SK-N-SH treated with all-trans-retinoic acid at 6 μM for 48 hours (cell line): ENCODE data around the gene AMPD3.

Experiments
- ATAC-seq: fragments of 200-7000 bp; cut with Tn5 transposase; 3 replicates; pipeline ENCODE4 v1.9.1; 2020; ENCODE audit warnings: mild to moderate bottlenecking, moderate library complexity
- ARNTL ChIP-seq: fragments of 450-650 bp; formaldehyde crosslinking; IDR thresholded peaks from 2 replicates; pipeline ENCODE4 v1.5.0; 2020; ENCODE audit warnings: low read depth, mild to moderate bottlenecking, moderate library complexity, borderline replicate concordance
- BACH2 ChIP-seq: fragments of 250-450 bp; sonication (Bioruptor Pico); IDR thresholded peaks from 2 replicates; pipeline ENCODE4 v1.9.0; 2021; ENCODE audit warnings: mild to moderate bottlenecking, borderline replicate concordance
- ESRRG ChIP-seq: fragments of 250-450 bp; sonication (Bioruptor Pico); IDR thresholded peaks from 2 replicates; pipeline ENCODE4 v1.6.1; 2021; ENCODE audit warnings: mild to moderate bottlenecking
- GLIS3 ChIP-seq: fragments of 250-450 bp; sonication (Bioruptor Pico); IDR thresholded peaks from 2 replicates; pipeline ENCODE4 v1.5.0; 2020; ENCODE audit warnings: mild to moderate bottlenecking, moderate library complexity
- ISL1 ChIP-seq: fragments of 250-450 bp; sonication (Bioruptor Pico); IDR thresholded peaks from 2 replicates; pipeline ENCODE4 v2.1.2; 2022; ENCODE audit warnings: mild to moderate bottlenecking, moderate library complexity
- POU6F1 ChIP-seq: fragments of 250-450 bp; sonication (Bioruptor Pico); IDR thresholded peaks from 2 replicates; pipeline ENCODE4 v1.8.0; 2021; ENCODE audit warnings: low read depth, mild to moderate bottlenecking, moderate library complexity, borderline replicate concordance
- PPARA ChIP-seq: fragments of 250-450 bp; sonication (Bioruptor Pico); IDR thresholded peaks from 2 replicates; pipeline ENCODE4 v1.5.0; 2020; ENCODE audit warnings: mild to moderate bottlenecking, borderline replicate concordance
- RARB ChIP-seq: fragments of 250-450 bp; sonication (Bioruptor Pico); IDR thresholded peaks from 2 replicates; pipeline ENCODE4 v1.8.0; 2021; ENCODE audit warnings: mild to moderate bottlenecking, moderate library complexity
- TCF4 ChIP-seq: fragments of 250-450 bp; sonication (Bioruptor Pico); IDR thresholded peaks from 2 replicates; pipeline ENCODE4 v1.8.0; 2021; ENCODE audit warnings: mild to moderate bottlenecking, moderate library complexity, borderline replicate concordance
- TOX ChIP-seq: fragments of 250-450 bp; sonication (Bioruptor Pico); IDR thresholded peaks from 2 replicates; pipeline ENCODE4 v1.8.0; 2021; ENCODE audit warnings: mild to moderate bottlenecking, moderate library complexity, borderline replicate concordance
- TSHZ2 ChIP-seq: fragments of 250-450 bp; sonication (Bioruptor Pico); IDR thresholded peaks from 2 replicates; pipeline ENCODE4 v1.5.0; 2020; ENCODE audit warnings: mild to moderate bottlenecking, moderate library complexity
- ZFP3 ChIP-seq: fragments of 250-450 bp; sonication (Bioruptor Pico); IDR thresholded peaks from 2 replicates; pipeline ENCODE4 v1.5.0; 2020; ENCODE audit warnings: mild to moderate bottlenecking, moderate library complexity
- ZFP30 ChIP-seq: fragments of 450-650 bp; formaldehyde crosslinking; IDR thresholded peaks from 2 replicates; pipeline ENCODE4 v1.5.0; 2022; ENCODE audit warnings: mild to moderate bottlenecking, moderate library complexity
- ZNF565 ChIP-seq: fragments of 450-650 bp; formaldehyde crosslinking; conservative IDR thresholded peaks from 2 replicates; pipeline ENCODE4 v1.5.0; 2020; ENCODE audit warnings: low read depth, mild to moderate bottlenecking, moderate library complexity
- ZNF70 ChIP-seq: fragments of 450-650 bp; formaldehyde crosslinking; IDR thresholded peaks from 2 replicates; pipeline ENCODE4 v1.5.0; 2020; ENCODE audit warnings: mild to moderate bottlenecking, moderate library complexity
- ZNF8 ChIP-seq: fragments of 450-650 bp; formaldehyde crosslinking; IDR thresholded peaks from 2 replicates; pipeline ENCODE4 v1.5.0; 2020; ENCODE audit warnings: mild to moderate bottlenecking, moderate library complexity
- TF ChIP-seq, protein P1 (sequence below): fragments of 250-450 bp; sonication (Bioruptor Pico); IDR thresholded peaks from 2 replicates; pipeline ENCODE4 v1.5.1; 2021; ENCODE audit warnings: mild to moderate bottlenecking, moderate library complexity

The AMPD3 gene

DNA sequence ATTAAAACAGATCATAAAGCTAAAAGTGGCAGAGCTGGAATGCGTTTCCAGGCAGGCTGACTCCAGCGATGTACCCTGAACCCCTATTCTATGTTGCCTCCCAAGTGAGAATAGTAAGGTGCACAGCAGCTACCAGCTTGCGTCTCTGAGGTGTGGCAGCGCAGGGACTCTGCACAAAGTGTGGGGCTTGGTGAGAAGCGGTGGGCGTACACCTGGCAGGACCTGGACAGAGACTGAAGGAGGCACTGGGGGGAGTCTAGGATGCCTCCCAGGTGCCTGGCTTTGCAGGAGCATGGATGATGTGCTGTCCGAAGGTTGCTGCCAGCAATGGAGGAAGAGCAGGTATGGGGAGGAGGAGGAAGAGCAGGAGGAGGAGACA, 42.9 kb downstream of the AMPD3 start:
- ATAC-seq = no peak
- no peak for TF ChIP-seq ZNF565 (CRISPR knock-in tag)
- TF ChIP-seq BACH2 (CRISPR knock-in tag) = no peak
- no peak for TF ChIP-seq ZFP30 (CRISPR knock-in tag)
- TF ChIP-seq ARNTL (CRISPR knock-in tag) = no peak
- TF ChIP-seq, all 23 proteins: peak for 0

- TF ChIP-seq TCF4 (CRISPR knock-in tag) (no peak), GLIS3 (CRISPR knock-in tag) (no peak), BACH2 (CRISPR knock-in tag) (no peak), ZNF8 (CRISPR knock-in tag) (no peak), ZNF70 (no peak), POU6F1 (CRISPR knock-in tag) (no peak), TSHZ2 (CRISPR knock-in tag) (no peak), ZFP3 (CRISPR knock-in tag) (no peak)
- TF ChIP-seq, protein P1, sequence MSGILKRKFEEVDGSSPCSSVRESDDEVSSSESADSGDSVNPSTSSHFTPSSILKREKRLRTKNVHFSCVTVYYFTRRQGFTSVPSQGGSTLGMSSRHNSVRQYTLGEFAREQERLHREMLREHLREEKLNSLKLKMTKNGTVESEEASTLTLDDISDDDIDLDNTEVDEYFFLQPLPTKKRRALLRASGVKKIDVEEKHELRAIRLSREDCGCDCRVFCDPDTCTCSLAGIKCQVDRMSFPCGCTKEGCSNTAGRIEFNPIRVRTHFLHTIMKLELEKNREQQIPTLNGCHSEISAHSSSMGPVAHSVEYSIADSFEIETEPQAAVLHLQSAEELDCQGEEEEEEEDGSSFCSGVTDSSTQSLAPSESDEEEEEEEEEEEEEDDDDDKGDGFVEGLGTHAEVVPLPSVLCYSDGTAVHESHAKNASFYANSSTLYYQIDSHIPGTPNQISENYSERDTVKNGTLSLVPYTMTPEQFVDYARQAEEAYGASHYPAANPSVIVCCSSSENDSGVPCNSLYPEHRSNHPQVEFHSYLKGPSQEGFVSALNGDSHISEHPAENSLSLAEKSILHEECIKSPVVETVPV = no peak
- no peak for ATAC-seq
Observed at GRCh38 chr11:10498426-10499250, 43.6 kb downstream of the AMPD3 start.

- no peak for TF ChIP-seq ZFP3 (CRISPR knock-in tag)
- TF ChIP-seq, protein P1 = no peak
- no peak for TF ChIP-seq TSHZ2 (CRISPR knock-in tag)
- TF ChIP-seq ZNF70 = no peak
- no peak for TF ChIP-seq PPARA (CRISPR knock-in tag)
- TF ChIP-seq TOX (CRISPR knock-in tag) = no peak
- TF ChIP-seq ESRRG (CRISPR knock-in tag) = no peak
- no peak for TF ChIP-seq ARNTL (CRISPR knock-in tag)
- no peak for TF ChIP-seq ZNF565 (CRISPR knock-in tag)
- no peak for TF ChIP-seq BACH2 (CRISPR knock-in tag)
- TF ChIP-seq ZNF8 (CRISPR knock-in tag) = no peak
- TF ChIP-seq RARB = no peak
- TF ChIP-seq ISL1 (CRISPR knock-in tag) = no peak
- TF ChIP-seq, all 23 proteins: peak for 0
- ATAC-seq = no peak
Observed at GRCh38 chr11:10499452-10499851, 44.4 kb downstream of the AMPD3 start.
